GM12878 (cell line): Measurements from ENCODE around the gene GPR107.

Experiments used
- EP300 ChIP-seq, 2 experiments: fragments of 150-350 bp in 1 of 2; IDR thresholded peaks; 2 replicates each; pipeline ENCODE4 v1.6.1; 2011 to 2012; ENCODE audit warnings: low read depth in 2 of 2, low read length in 2 of 2, borderline replicate concordance in 1 of 2, improper control_type of control experiment in 1 of 2, inconsistent platforms in 1 of 2; ENCODE audit not compliant: control insufficient read depth in 1 of 2
- EZH2 ChIP-seq: IDR thresholded peaks from 2 replicates; pipeline ENCODE4 v1.6.1; 2012; ENCODE audit warnings: low read depth, mild to moderate bottlenecking, control low read depth, inconsistent platforms, low read length, borderline replicate concordance; ENCODE audit not compliant: control insufficient read depth
- MXI1 ChIP-seq: fragments of 150-350 bp; IDR thresholded peaks from 2 replicates; pipeline ENCODE4 v1.6.1; 2011; ENCODE audit warnings: low read depth, mild to moderate bottlenecking, inconsistent platforms, low read length, improper control_type of control experiment
- POLR2AphosphoS2 ChIP-seq: IDR thresholded peaks from 2 replicates; pipeline ENCODE4 v1.6.1; 2011; ENCODE audit warnings: low read depth, mild to moderate bottlenecking, low read length, improper control_type of control experiment, moderate library complexity
- TCF3 ChIP-seq: IDR thresholded peaks from 2 replicates; pipeline ENCODE4 v1.6.1; 2012; ENCODE audit warnings: low read depth, mild to moderate bottlenecking, low read length, borderline replicate concordance; ENCODE audit not compliant: insufficient read depth
- YY1 ChIP-seq: IDR thresholded peaks from 2 replicates; pipeline ENCODE4 v1.6.1; 2011; ENCODE audit warnings: low read depth, mild to moderate bottlenecking, low read length
- ZBTB33 ChIP-seq: fragments of 450-650 bp; IDR thresholded peaks from 2 replicates; pipeline ENCODE4 v1.6.1; 2017; ENCODE audit warnings: mild to moderate bottlenecking
- TF ChIP-seq, protein P1 (sequence below): fragments of 450-650 bp; IDR thresholded peaks from 2 replicates; pipeline ENCODE4 v1.6.1; 2017; ENCODE audit warnings: mild to moderate bottlenecking, low read depth, inconsistent platforms; ENCODE audit not compliant: poor library complexity, severe bottlenecking
- TF ChIP-seq, protein P2 (sequence below), 3 experiments: IDR thresholded peaks in 2 of 3; conservative IDR thresholded peaks in 1 of 3; 2 replicates each; pipeline ENCODE4 v1.5.1; 2011; ENCODE audit warnings: low read depth in 3 of 3, low read length in 3 of 3, mild to moderate bottlenecking in 3 of 3, control low read depth in 2 of 3, moderate library complexity in 2 of 3, inconsistent platforms in 1 of 3, mixed read lengths in 1 of 3; ENCODE audit not compliant: control insufficient read depth in 2 of 3, insufficient read depth in 1 of 3; ENCODE audit errors: extremely low read depth in 1 of 3
- TF ChIP-seq, protein P3 (sequence below): IDR thresholded peaks from 2 replicates; pipeline ENCODE4 v1.6.1; 2012; ENCODE audit warnings: mild to moderate bottlenecking, low read depth, low read length

GRCh38 chr9:130058154-130058553, 4.4 kb downstream of the GPR107 start:
- no peak for TF ChIP-seq EZH2
- no peak for TF ChIP-seq MXI1
- no peak for TF ChIP-seq POLR2AphosphoS2
- TF ChIP-seq ZBTB33, result no peak
- TF ChIP-seq TCF3, result no peak
- TF ChIP-seq, protein P1, sequence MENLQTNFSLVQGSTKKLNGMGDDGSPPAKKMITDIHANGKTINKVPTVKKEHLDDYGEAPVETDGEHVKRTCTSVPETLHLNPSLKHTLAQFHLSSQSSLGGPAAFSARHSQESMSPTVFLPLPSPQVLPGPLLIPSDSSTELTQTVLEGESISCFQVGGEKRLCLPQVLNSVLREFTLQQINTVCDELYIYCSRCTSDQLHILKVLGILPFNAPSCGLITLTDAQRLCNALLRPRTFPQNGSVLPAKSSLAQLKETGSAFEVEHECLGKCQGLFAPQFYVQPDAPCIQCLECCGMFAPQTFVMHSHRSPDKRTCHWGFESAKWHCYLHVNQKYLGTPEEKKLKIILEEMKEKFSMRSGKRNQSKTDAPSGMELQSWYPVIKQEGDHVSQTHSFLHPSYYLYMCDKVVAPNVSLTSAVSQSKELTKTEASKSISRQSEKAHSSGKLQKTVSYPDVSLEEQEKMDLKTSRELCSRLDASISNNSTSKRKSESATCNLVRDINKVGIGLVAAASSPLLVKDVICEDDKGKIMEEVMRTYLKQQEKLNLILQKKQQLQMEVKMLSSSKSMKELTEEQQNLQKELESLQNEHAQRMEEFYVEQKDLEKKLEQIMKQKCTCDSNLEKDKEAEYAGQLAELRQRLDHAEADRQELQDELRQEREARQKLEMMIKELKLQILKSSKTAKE, result no peak
- TF ChIP-seq, protein P2, sequence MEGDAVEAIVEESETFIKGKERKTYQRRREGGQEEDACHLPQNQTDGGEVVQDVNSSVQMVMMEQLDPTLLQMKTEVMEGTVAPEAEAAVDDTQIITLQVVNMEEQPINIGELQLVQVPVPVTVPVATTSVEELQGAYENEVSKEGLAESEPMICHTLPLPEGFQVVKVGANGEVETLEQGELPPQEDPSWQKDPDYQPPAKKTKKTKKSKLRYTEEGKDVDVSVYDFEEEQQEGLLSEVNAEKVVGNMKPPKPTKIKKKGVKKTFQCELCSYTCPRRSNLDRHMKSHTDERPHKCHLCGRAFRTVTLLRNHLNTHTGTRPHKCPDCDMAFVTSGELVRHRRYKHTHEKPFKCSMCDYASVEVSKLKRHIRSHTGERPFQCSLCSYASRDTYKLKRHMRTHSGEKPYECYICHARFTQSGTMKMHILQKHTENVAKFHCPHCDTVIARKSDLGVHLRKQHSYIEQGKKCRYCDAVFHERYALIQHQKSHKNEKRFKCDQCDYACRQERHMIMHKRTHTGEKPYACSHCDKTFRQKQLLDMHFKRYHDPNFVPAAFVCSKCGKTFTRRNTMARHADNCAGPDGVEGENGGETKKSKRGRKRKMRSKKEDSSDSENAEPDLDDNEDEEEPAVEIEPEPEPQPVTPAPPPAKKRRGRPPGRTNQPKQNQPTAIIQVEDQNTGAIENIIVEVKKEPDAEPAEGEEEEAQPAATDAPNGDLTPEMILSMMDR (IDR thresholded peaks at IDR 0.05 in 2 of 3, conservative IDR thresholded peaks at IDR 0.05 in 1 of 3; ENCODE audit: control insufficient read depth in 2 of 3, extremely low read depth in 1 of 3, insufficient read depth in 1 of 3, low read depth in 3 of 3, low read length in 3 of 3), result peak in 2 of 3 experiments; percentile 18 to 19; a peak in 1 of 6 replicates
- TF ChIP-seq EP300 (IDR thresholded peaks at IDR 0.05; ENCODE audit: borderline replicate concordance in 1 of 2, control insufficient read depth in 1 of 2, low read depth in 2 of 2, low read length in 2 of 2), result no peak
- TF ChIP-seq, protein P3, sequence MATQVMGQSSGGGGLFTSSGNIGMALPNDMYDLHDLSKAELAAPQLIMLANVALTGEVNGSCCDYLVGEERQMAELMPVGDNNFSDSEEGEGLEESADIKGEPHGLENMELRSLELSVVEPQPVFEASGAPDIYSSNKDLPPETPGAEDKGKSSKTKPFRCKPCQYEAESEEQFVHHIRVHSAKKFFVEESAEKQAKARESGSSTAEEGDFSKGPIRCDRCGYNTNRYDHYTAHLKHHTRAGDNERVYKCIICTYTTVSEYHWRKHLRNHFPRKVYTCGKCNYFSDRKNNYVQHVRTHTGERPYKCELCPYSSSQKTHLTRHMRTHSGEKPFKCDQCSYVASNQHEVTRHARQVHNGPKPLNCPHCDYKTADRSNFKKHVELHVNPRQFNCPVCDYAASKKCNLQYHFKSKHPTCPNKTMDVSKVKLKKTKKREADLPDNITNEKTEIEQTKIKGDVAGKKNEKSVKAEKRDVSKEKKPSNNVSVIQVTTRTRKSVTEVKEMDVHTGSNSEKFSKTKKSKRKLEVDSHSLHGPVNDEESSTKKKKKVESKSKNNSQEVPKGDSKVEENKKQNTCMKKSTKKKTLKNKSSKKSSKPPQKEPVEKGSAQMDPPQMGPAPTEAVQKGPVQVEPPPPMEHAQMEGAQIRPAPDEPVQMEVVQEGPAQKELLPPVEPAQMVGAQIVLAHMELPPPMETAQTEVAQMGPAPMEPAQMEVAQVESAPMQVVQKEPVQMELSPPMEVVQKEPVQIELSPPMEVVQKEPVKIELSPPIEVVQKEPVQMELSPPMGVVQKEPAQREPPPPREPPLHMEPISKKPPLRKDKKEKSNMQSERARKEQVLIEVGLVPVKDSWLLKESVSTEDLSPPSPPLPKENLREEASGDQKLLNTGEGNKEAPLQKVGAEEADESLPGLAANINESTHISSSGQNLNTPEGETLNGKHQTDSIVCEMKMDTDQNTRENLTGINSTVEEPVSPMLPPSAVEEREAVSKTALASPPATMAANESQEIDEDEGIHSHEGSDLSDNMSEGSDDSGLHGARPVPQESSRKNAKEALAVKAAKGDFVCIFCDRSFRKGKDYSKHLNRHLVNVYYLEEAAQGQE, result no peak
- TF ChIP-seq YY1, result no peak
